Trophoblast cell (in vitro differentiated cells and primary cell): ENCODE measurements around the gene F2RL3.

Source experiments
- DNase-seq, 2 donors: peaks; one replicate each; pipeline ENCODE4 v3.0.0-alpha.2; 2016
- H2AFZ ChIP-seq: 2 replicates; pipeline ENCODE4 v1.6.1; 2013; ENCODE audit warnings: low read length, moderate library complexity, mild to moderate bottlenecking; ENCODE audit not compliant: insufficient read depth, poor library complexity
- H2AK5ac ChIP-seq: 2 replicates; pipeline ENCODE4 v1.6.1; 2013; ENCODE audit warnings: mild to moderate bottlenecking, low read length
- H2BK120ac ChIP-seq: 2 replicates; pipeline ENCODE4 v1.6.1; 2013; ENCODE audit warnings: low read length, mild to moderate bottlenecking, moderate library complexity; ENCODE audit not compliant: insufficient read depth, poor library complexity
- H2BK12ac ChIP-seq: 2 replicates; pipeline ENCODE4 v1.6.1; 2013; ENCODE audit warnings: mild to moderate bottlenecking, low read length, moderate library complexity
- H2BK5ac ChIP-seq: 2 replicates; pipeline ENCODE4 v1.6.1; 2013; ENCODE audit warnings: low read length, low read depth, moderate library complexity, mild to moderate bottlenecking; ENCODE audit not compliant: poor library complexity
- H3K14ac ChIP-seq: 2 replicates; pipeline ENCODE4 v1.6.1; 2013; ENCODE audit warnings: mild to moderate bottlenecking, low read length
- H3K18ac ChIP-seq: 2 replicates; pipeline ENCODE4 v1.6.1; 2013; ENCODE audit warnings: mild to moderate bottlenecking, low read length
- H3K23ac ChIP-seq: 2 replicates; pipeline ENCODE4 v1.6.1; 2013; ENCODE audit warnings: low read length
- H3K27ac ChIP-seq: 2 replicates; pipeline ENCODE4 v1.5.1; 2013; ENCODE audit warnings: low read depth, mild to moderate bottlenecking, inconsistent platforms, low read length, moderate library complexity
- H3K27me3 ChIP-seq: 2 replicates; pipeline ENCODE4 v1.6.1; 2013; ENCODE audit warnings: inconsistent platforms, mild to moderate bottlenecking, low read length, moderate library complexity; ENCODE audit not compliant: insufficient read depth
- H3K36me3 ChIP-seq, 2 experiments: 1 replicate in 1 of 2; 2 replicates in 1 of 2; pipeline ENCODE4 v1.6.1; 2013; ENCODE audit warnings: low read length in 2 of 2, mild to moderate bottlenecking in 2 of 2, moderate library complexity in 1 of 2; ENCODE audit not compliant: insufficient read depth in 2 of 2, control insufficient read depth in 1 of 2
- H3K4ac ChIP-seq: 2 replicates; pipeline ENCODE4 v1.6.1; 2013; ENCODE audit warnings: low read depth, mild to moderate bottlenecking, low read length, moderate library complexity
- H3K4me1 ChIP-seq, 2 experiments: 1 replicate in 1 of 2; 2 replicates in 1 of 2; pipeline ENCODE4 v1.6.1; 2013; ENCODE audit warnings: low read length in 2 of 2, mild to moderate bottlenecking in 2 of 2, moderate library complexity in 1 of 2; ENCODE audit not compliant: insufficient read depth in 2 of 2, control insufficient read depth in 1 of 2
- H3K4me2 ChIP-seq: 2 replicates; pipeline ENCODE4 v1.6.1; 2013; ENCODE audit warnings: inconsistent platforms, mild to moderate bottlenecking, low read length, moderate library complexity
- H3K4me3 ChIP-seq: 2 replicates; pipeline ENCODE4 v1.5.1; 2013; ENCODE audit warnings: mild to moderate bottlenecking, low read depth, low read length, inconsistent platforms
- H3K79me1 ChIP-seq: one replicate; pipeline ENCODE4 v1.6.1; 2013; ENCODE audit warnings: low read length
- H3K79me2 ChIP-seq: 2 replicates; pipeline ENCODE4 v1.6.1; 2013; ENCODE audit warnings: low read length, mild to moderate bottlenecking; ENCODE audit not compliant: control insufficient read depth, insufficient read depth, poor library complexity
- H3K9ac ChIP-seq: 2 replicates; pipeline ENCODE4 v1.6.1; 2013; ENCODE audit warnings: mild to moderate bottlenecking, low read length
- H3K9me3 ChIP-seq: 2 replicates; pipeline ENCODE4 v1.6.1; 2013; ENCODE audit warnings: low read depth, mild to moderate bottlenecking, control low read depth, inconsistent platforms, low read length; ENCODE audit not compliant: insufficient read depth
- H4K12ac ChIP-seq: 2 replicates; pipeline ENCODE4 v1.6.1; 2013; ENCODE audit warnings: low read depth, mild to moderate bottlenecking, low read length, moderate library complexity
- H4K8ac ChIP-seq: 2 replicates; pipeline ENCODE4 v1.6.1; 2013; ENCODE audit warnings: low read depth, mild to moderate bottlenecking, low read length, moderate library complexity
- H4K91ac ChIP-seq: one replicate; pipeline ENCODE4 v1.6.1; 2013; ENCODE audit warnings: low read depth, mild to moderate bottlenecking, low read length, moderate library complexity
- WGBS: extraction: QIAGEN DNeasy Blood & Tissue Kit; methylation state at CpG from one replicate; pipeline ENCODE4 v1.1.7; 2013; ENCODE audit warnings: missing lambda C conversion rate; ENCODE audit not compliant: insufficient read length, insufficient coverage; ENCODE audit errors: extremely low coverage; 5-methylcytosine and 5-hydroxymethylcytosine counted together

Gene F2RL3

GRCh38 chr19:16889366-16889882, 625 bp downstream of the F2RL3 start:
- H3K36me3 ChIP-seq, result no peaks in the 10 kb centered on the region
- H3K79me2 ChIP-seq, result no peaks in the 10 kb centered on the region
- no peak overlapping the region for H3K4ac ChIP-seq
- H3K18ac ChIP-seq, result no peak overlapping the region
- H3K4me2 ChIP-seq, result no peak overlapping the region
- no peak for DNase-seq
- H4K8ac ChIP-seq, result no peak overlapping the region
- H2BK120ac ChIP-seq, result no peak overlapping the region
- H3K79me1 ChIP-seq, result no peaks in the 10 kb centered on the region
- no peak overlapping the region for H4K91ac ChIP-seq
- no peak overlapping the region for H4K12ac ChIP-seq
- H3K27me3 ChIP-seq, result no peaks in the 10 kb centered on the region
- WGBS, result no CpG with 5 or more reads among the region's 22 CpGs
- no peak overlapping the region for H2BK5ac ChIP-seq
- no peak overlapping the region for H2AK5ac ChIP-seq
- H3K23ac ChIP-seq, result no peak overlapping the region
- H3K4me1 ChIP-seq, result no peaks in the 10 kb centered on the region
- no peak overlapping the region for H3K27ac ChIP-seq
- no peak overlapping the region for H3K4me3 ChIP-seq
- H2AFZ ChIP-seq, result no peak overlapping the region
- H3K9ac ChIP-seq, result no peak overlapping the region
- no peak overlapping the region for H3K14ac ChIP-seq
- peaks cover 2% of the 10 kb centered on the region for H3K9me3 ChIP-seq
- H2BK12ac ChIP-seq, result no peak overlapping the region

- Histone ChIP-seq H2AFZ (no peak overlapping the region), H3K23ac (no peak overlapping the region), H4K12ac (no peak overlapping the region), H3K4me1 (no peaks in the 10 kb centered on the region), H3K14ac (no peak overlapping the region), H3K79me2 (no peaks in the 10 kb centered on the region), H2BK5ac (no peak overlapping the region), H3K27me3 (no peaks in the 10 kb centered on the region), H2BK12ac (no peak overlapping the region), H3K9ac (no peak overlapping the region), H4K8ac (no peak overlapping the region), H2AK5ac (no peak overlapping the region), H3K9me3 (peaks cover 2% of the 10 kb centered on the region), H2BK120ac (no peak overlapping the region), H3K27ac (no peak overlapping the region), H4K91ac (no peak overlapping the region), H3K18ac (no peak overlapping the region), H3K36me3 (no peaks in the 10 kb centered on the region), H3K4me3 (no peak overlapping the region), H3K4ac (no peak overlapping the region), H3K4me2 (no peak overlapping the region), H3K79me1 (no peaks in the 10 kb centered on the region)
- WGBS, result no CpG with 5 or more reads among the region's 48 CpGs
- peak in 1 of 2 donors; percentile 22 for DNase-seq
Observed at GRCh38 chr19:16889883-16890460, 1.2 kb downstream of the F2RL3 start.

- no peak overlapping the region for H3K4me3 ChIP-seq
- H3K9me3 ChIP-seq, result peaks cover 2% of the 10 kb centered on the region
- no peak overlapping the region for H3K23ac ChIP-seq
- no peak overlapping the region for H2AK5ac ChIP-seq
- no CpG with 5 or more reads among the region's 24 CpGs for WGBS
- no peak overlapping the region for H4K8ac ChIP-seq
- H4K12ac ChIP-seq, result no peak overlapping the region
- no peaks in the 10 kb centered on the region for H3K36me3 ChIP-seq
- no peaks in the 10 kb centered on the region for H3K79me1 ChIP-seq
- H3K27me3 ChIP-seq, result no peaks in the 10 kb centered on the region
- DNase-seq, result no peak
- H3K79me2 ChIP-seq, result no peaks in the 10 kb centered on the region
- H2BK5ac ChIP-seq, result no peak overlapping the region
- H3K14ac ChIP-seq, result no peak overlapping the region
- no peak overlapping the region for H3K27ac ChIP-seq
- no peak overlapping the region for H3K18ac ChIP-seq
- H2AFZ ChIP-seq, result no peak overlapping the region
- H2BK120ac ChIP-seq, result no peak overlapping the region
- no peaks in the 10 kb centered on the region for H3K4me1 ChIP-seq
- no peak overlapping the region for H3K9ac ChIP-seq
- H3K4me2 ChIP-seq, result no peak overlapping the region
- no peak overlapping the region for H3K4ac ChIP-seq
- H4K91ac ChIP-seq, result no peak overlapping the region
- no peak overlapping the region for H2BK12ac ChIP-seq
Observed at GRCh38 chr19:16890461-16891184, 1.8 kb downstream of the F2RL3 start.

GRCh38 chr19:16891696-16892382, 3.0 kb downstream of the F2RL3 start:
- Histone ChIP-seq H3K9ac (no peak overlapping the region), H3K23ac (no peak overlapping the region), H2BK120ac (no peak overlapping the region), H2AK5ac (no peak overlapping the region), H4K91ac (no peak overlapping the region), H3K79me2 (no peaks in the 10 kb centered on the region), H2BK5ac (no peak overlapping the region), H3K4me2 (no peak overlapping the region), H3K79me1 (peaks cover 3% of the 10 kb centered on the region), H3K14ac (no peak overlapping the region), H2BK12ac (no peak overlapping the region), H3K4me1 (peaks cover 6 to 7% of the 10 kb centered on the region in 2 experiments), H3K27ac (no peak overlapping the region), H4K8ac (no peak overlapping the region), H3K36me3 (no peaks in the 10 kb centered on the region), H3K18ac (no peak overlapping the region), H2AFZ (no peak overlapping the region), H3K4ac (no peak overlapping the region), H3K9me3 (peaks cover 2% of the 10 kb centered on the region), H3K4me3 (peak overlapping the region; percentile 42), H3K27me3 (peaks cover 5% of the 10 kb centered on the region), H4K12ac (no peak overlapping the region)
- WGBS, result no CpG with 5 or more reads among the region's 12 CpGs
- DNase-seq, result no peak
